GM23338 (cell line): ENCODE data around the gene FRMD4A. TPM values are rescaled to one million over a fixed set of nuclear protein-coding genes. Genes with fewer than 3 reads are reported as not detected.

Experiments
- ATAC-seq: fragments of 200-7000 bp; cut with Tn5 transposase; 3 replicates; pipeline ENCODE4 v1.9.1; 2020
- DNase-seq: peaks from one replicate; pipeline ENCODE4 v3.0.0-alpha.2; 2015; ENCODE audit warnings: low spot score
- H2AFZ ChIP-seq: fragments of 200-600 bp; sonication (generic); 2 replicates; pipeline ENCODE4 v1.8.0; 2016; ENCODE audit warnings: antibody characterized with exemption, mild to moderate bottlenecking, moderate library complexity
- H3F3A ChIP-seq: fragments of 200-600 bp; sonication (generic); replicated peaks from 2 replicates; pipeline ENCODE4 v1.8.0; 2017; ENCODE audit warnings: antibody characterized with exemption, mixed run types, low read depth
- H3K27ac ChIP-seq: fragments of 200-600 bp; sonication (generic); 2 replicates; pipeline ENCODE4 v1.6.1; 2016; ENCODE audit warnings: low read depth
- H3K27me3 ChIP-seq: fragments of 200-600 bp; sonication (generic); 2 replicates; pipeline ENCODE4 v1.8.0; 2016; ENCODE audit warnings: mild to moderate bottlenecking, mixed run types, moderate library complexity; ENCODE audit not compliant: insufficient read depth
- H3K36me3 ChIP-seq: fragments of 200-600 bp; sonication (generic); 2 replicates; pipeline ENCODE4 v1.8.0; 2016; ENCODE audit warnings: mild to moderate bottlenecking; ENCODE audit not compliant: insufficient read depth
- H3K4me1 ChIP-seq: fragments of 200-600 bp; sonication (generic); 2 replicates; pipeline ENCODE4 v1.8.0; 2016; ENCODE audit warnings: mild to moderate bottlenecking, moderate library complexity; ENCODE audit not compliant: insufficient read depth
- H3K4me2 ChIP-seq: fragments of 200-600 bp; sonication (generic); 2 replicates; pipeline ENCODE4 v1.7.1; 2017; ENCODE audit warnings: mixed run types
- H3K4me3 ChIP-seq: fragments of 200-600 bp; sonication (generic); 2 replicates; pipeline ENCODE4 v1.6.1; 2016; ENCODE audit warnings: mixed run types
- H3K79me2 ChIP-seq: fragments of 200-600 bp; sonication (generic); replicated peaks from 2 replicates; pipeline ENCODE4 v1.8.0; 2017; ENCODE audit warnings: mild to moderate bottlenecking; ENCODE audit not compliant: insufficient read depth
- H3K9me2 ChIP-seq: fragments of 200-600 bp; sonication (generic); 2 replicates; pipeline ENCODE4 v1.8.0; 2017; ENCODE audit not compliant: insufficient read depth
- H4K20me1 ChIP-seq: fragments of 200-600 bp; sonication (generic); replicated peaks from 2 replicates; pipeline ENCODE4 v1.8.0; 2017; ENCODE audit warnings: mild to moderate bottlenecking; ENCODE audit not compliant: insufficient read depth
- H3K27ac Mint-ChIP-seq: 2 replicates; pipeline ENCODE4 v1.8.0; 2020; ENCODE audit warnings: inconsistent platforms, mild to moderate bottlenecking, moderate library complexity, mixed read lengths
- H3K27me3 Mint-ChIP-seq: 3 replicates; pipeline ENCODE4 v1.8.0; 2022; ENCODE audit warnings: low read depth, mild to moderate bottlenecking, moderate library complexity, mixed read lengths, inconsistent platforms; ENCODE audit not compliant: insufficient read depth, poor library complexity
- H3K36me3 Mint-ChIP-seq: 3 replicates; pipeline ENCODE4 v1.8.0; 2021; ENCODE audit warnings: low read depth, mild to moderate bottlenecking, inconsistent platforms, moderate library complexity, mixed read lengths
- H3K4me1 Mint-ChIP-seq: 3 replicates; pipeline ENCODE4 v1.8.0; 2020; ENCODE audit warnings: mild to moderate bottlenecking, inconsistent platforms, mixed read lengths
- H3K4me3 Mint-ChIP-seq: 3 replicates; pipeline ENCODE4 v1.8.0; 2021; ENCODE audit warnings: moderate library complexity, mild to moderate bottlenecking, inconsistent platforms, mixed read lengths
- H3K9me3 Mint-ChIP-seq: 3 replicates; pipeline ENCODE4 v1.8.0; 2020; ENCODE audit warnings: moderate library complexity, mild to moderate bottlenecking, inconsistent platforms, mixed read lengths
- CREB1 ChIP-seq: fragments of 250-450 bp; sonication (Bioruptor Pico); IDR thresholded peaks from 2 replicates; pipeline ENCODE4 v1.5.0; 2020; ENCODE audit warnings: low read depth, mild to moderate bottlenecking, moderate library complexity
- EZH2 ChIP-seq: fragments of 200-600 bp; sonication (generic); IDR thresholded peaks from one replicate; pipeline ENCODE4 v1.8.0; 2017; ENCODE audit warnings: antibody characterized with exemption, mild to moderate bottlenecking, low read depth; ENCODE audit not compliant: unreplicated experiment
- EZH2phosphoT487 ChIP-seq: fragments of 200-600 bp; sonication (generic); IDR thresholded peaks from one replicate; pipeline ENCODE4 v1.8.1; 2018; ENCODE audit warnings: antibody characterized with exemption; ENCODE audit not compliant: unreplicated experiment
- JUNB ChIP-seq: IDR thresholded peaks from one replicate; pipeline ENCODE4 v1.6.1; 2016; ENCODE audit warnings: antibody characterized with exemption; ENCODE audit not compliant: unreplicated experiment
- POLR2AphosphoS5 ChIP-seq: IDR thresholded peaks from 2 replicates; pipeline ENCODE4 v1.6.1; 2016; ENCODE audit warnings: antibody characterized with exemption, low read depth
- ZNF114 ChIP-seq: fragments of 250-450 bp; sonication (Bioruptor Pico); IDR thresholded peaks from 2 replicates; pipeline ENCODE4 v1.5.0; 2020; ENCODE audit warnings: mild to moderate bottlenecking, moderate library complexity
- ZNF331 ChIP-seq: fragments of 250-450 bp; sonication (Bioruptor Pico); IDR thresholded peaks from 2 replicates; pipeline ENCODE4 v1.5.0; 2020; ENCODE audit warnings: low read depth, mild to moderate bottlenecking, moderate library complexity
- ZNF462 ChIP-seq: fragments of 250-450 bp; sonication (Bioruptor Pico); IDR thresholded peaks from 2 replicates; pipeline ENCODE4 v1.5.0; 2020; ENCODE audit warnings: mild to moderate bottlenecking, moderate library complexity
- polyA plus RNA-seq: library from polyadenylated mRNA; unstranded; fragments of >200 nt; fragmentation: Nextera tagmentation; extraction: Ambion mirVana; gene quantifications from 2 replicates; pipeline ENCODE4 v1.2.1, GENCODE V29; 2016
- total RNA-seq: library from RNA; depleted of rRNA; stranded (reverse); fragments of >200 nt; shearing (Covaris generic); gene quantifications from 2 replicates; pipeline ENCODE4 v1.2.3, GENCODE V29; 2014
- TF ChIP-seq, protein P1 (sequence below): IDR thresholded peaks from 2 replicates; pipeline ENCODE4 v1.6.1; 2016; ENCODE audit warnings: antibody characterized with exemption
- TF ChIP-seq, protein P2 (sequence below), 2 experiments: fragments of 200-600 bp in 1 of 2; sonication (generic) in 1 of 2; conservative IDR thresholded peaks; 2 replicates each; pipeline versions ENCODE4 v1.5.1 to v1.6.1; 2016 to 2017; ENCODE audit warnings: antibody characterized with exemption in 2 of 2, low read depth in 2 of 2, mild to moderate bottlenecking in 2 of 2, moderate library complexity in 1 of 2

The FRMD4A gene
- total and polyA plus RNA-seq, 2 experiments from 2014 or later = 14.0 to 20.1 TPM

GRCh38 chr10:13984647-13985155 lies 346.0 kb downstream of the FRMD4A start:
- H4K20me1 ChIP-seq = no peaks in the 10 kb centered on the region
- H3F3A ChIP-seq = no peaks in the 10 kb centered on the region
- no peak for ATAC-seq
- DNase-seq = no peak
- Mint-ChIP-seq H3K9me3 (no peaks in the 10 kb centered on the region), H3K4me3 (no peak overlapping the region), H3K36me3 (no peaks in the 10 kb centered on the region), H3K27ac (no peak overlapping the region), H3K27me3 (peaks cover 7% of the 10 kb centered on the region), H3K4me1 (peaks cover 5% of the 10 kb centered on the region; the same call in 2 of the 3 replicates)
- H3K27ac ChIP-seq = no peak overlapping the region
- H3K36me3 ChIP-seq = no peaks in the 10 kb centered on the region
- TF ChIP-seq JUNB (no peak), POLR2AphosphoS5 (no peak), ZNF331 (CRISPR knock-in tag) (no peak), EZH2phosphoT487 (no peak), ZNF462 (CRISPR knock-in tag) (no peak), ZNF114 (no peak), CREB1 (no peak), EZH2 (no peak)
- TF ChIP-seq, protein P1, sequence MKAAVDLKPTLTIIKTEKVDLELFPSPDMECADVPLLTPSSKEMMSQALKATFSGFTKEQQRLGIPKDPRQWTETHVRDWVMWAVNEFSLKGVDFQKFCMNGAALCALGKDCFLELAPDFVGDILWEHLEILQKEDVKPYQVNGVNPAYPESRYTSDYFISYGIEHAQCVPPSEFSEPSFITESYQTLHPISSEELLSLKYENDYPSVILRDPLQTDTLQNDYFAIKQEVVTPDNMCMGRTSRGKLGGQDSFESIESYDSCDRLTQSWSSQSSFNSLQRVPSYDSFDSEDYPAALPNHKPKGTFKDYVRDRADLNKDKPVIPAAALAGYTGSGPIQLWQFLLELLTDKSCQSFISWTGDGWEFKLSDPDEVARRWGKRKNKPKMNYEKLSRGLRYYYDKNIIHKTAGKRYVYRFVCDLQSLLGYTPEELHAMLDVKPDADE = no peak
- TF ChIP-seq, protein P2, sequence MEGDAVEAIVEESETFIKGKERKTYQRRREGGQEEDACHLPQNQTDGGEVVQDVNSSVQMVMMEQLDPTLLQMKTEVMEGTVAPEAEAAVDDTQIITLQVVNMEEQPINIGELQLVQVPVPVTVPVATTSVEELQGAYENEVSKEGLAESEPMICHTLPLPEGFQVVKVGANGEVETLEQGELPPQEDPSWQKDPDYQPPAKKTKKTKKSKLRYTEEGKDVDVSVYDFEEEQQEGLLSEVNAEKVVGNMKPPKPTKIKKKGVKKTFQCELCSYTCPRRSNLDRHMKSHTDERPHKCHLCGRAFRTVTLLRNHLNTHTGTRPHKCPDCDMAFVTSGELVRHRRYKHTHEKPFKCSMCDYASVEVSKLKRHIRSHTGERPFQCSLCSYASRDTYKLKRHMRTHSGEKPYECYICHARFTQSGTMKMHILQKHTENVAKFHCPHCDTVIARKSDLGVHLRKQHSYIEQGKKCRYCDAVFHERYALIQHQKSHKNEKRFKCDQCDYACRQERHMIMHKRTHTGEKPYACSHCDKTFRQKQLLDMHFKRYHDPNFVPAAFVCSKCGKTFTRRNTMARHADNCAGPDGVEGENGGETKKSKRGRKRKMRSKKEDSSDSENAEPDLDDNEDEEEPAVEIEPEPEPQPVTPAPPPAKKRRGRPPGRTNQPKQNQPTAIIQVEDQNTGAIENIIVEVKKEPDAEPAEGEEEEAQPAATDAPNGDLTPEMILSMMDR (conservative IDR thresholded peaks at IDR 0.05; ENCODE audit: low read depth in 2 of 2) = no peak
- no peak overlapping the region for H2AFZ ChIP-seq
- H3K9me2 ChIP-seq = peaks cover 6% of the 10 kb centered on the region; the same call in 1 of the 2 replicates
- no peak overlapping the region for H3K4me2 ChIP-seq
- H3K79me2 ChIP-seq = no peaks in the 10 kb centered on the region
- H3K4me3 ChIP-seq = no peak overlapping the region
- H3K27me3 ChIP-seq = no peaks in the 10 kb centered on the region
- H3K4me1 ChIP-seq = no peaks in the 10 kb centered on the region
